22Rv1 (cell line): Measurements from ENCODE around the gene LEMD3.

ENCODE experiments used
- H3K27ac ChIP-seq: fragments of 450-650 bp; 2 replicates; pipeline ENCODE4 v1.5.1; 2017
- CTCF ChIP-seq: fragments of 450-650 bp; IDR thresholded peaks from 2 replicates; pipeline ENCODE4 v1.5.1; 2017; ENCODE audit warnings: mild to moderate bottlenecking
- ZFX ChIP-seq: fragments of 450-650 bp; IDR thresholded peaks from 2 replicates; pipeline ENCODE4 v1.6.1; 2017; ENCODE audit warnings: antibody characterized with exemption, borderline replicate concordance

LEMD3 gene

GRCh38 chr12:65184176-65184857, 14.9 kb downstream of the LEMD3 start:
- TF ChIP-seq ZFX (no peak), CTCF (no peak)
- no peak overlapping the region for H3K27ac ChIP-seq

GRCh38 chr12:65184858-65185229, 15.5 kb downstream of the LEMD3 start:
- TF ChIP-seq CTCF (no peak), ZFX (no peak)
- no peak overlapping the region for H3K27ac ChIP-seq

GRCh38 chr12:65187665-65188064, 18.3 kb downstream of the LEMD3 start:
- TF ChIP-seq ZFX (no peak), CTCF (no peak)
- no peak overlapping the region for H3K27ac ChIP-seq

- TF ChIP-seq ZFX (no peak), CTCF (no peak)
- H3K27ac ChIP-seq = no peak overlapping the region
Measured at GRCh38 chr12:65188179-65188701, 18.9 kb downstream of the LEMD3 start.

- no peak overlapping the region for H3K27ac ChIP-seq
- no peak for TF ChIP-seq ZFX
- no peak for TF ChIP-seq CTCF
Measured at GRCh38 chr12:65189028-65189718, 19.8 kb downstream of the LEMD3 start.

GRCh38 chr12:65192963-65193516, 23.7 kb downstream of the LEMD3 start:
- no peak for TF ChIP-seq ZFX
- H3K27ac ChIP-seq = no peak overlapping the region

- TF ChIP-seq ZFX (no peak), CTCF (no peak)
- H3K27ac ChIP-seq = no peak overlapping the region
Measured at GRCh38 chr12:65194949-65195348, 25.6 kb downstream of the LEMD3 start.
